Kidney (tissue), 14 donors: ENCODE measurements around the gene RPTOR. TPM values are rescaled to one million over a fixed set of nuclear protein-coding genes. Genes with fewer than 3 reads are reported as not detected.

Experiments used
- DNase-seq, 5 donors: peaks; one replicate each; pipeline ENCODE4 v3.0.0-alpha.2; 2013 to 2020
- FAIRE-seq: peaks from 2 replicates; lab custom pipeline; 2012; peaks lifted over from hg19 to GRCh38; lab: Jason Lieb, UNC
- H3K27ac ChIP-seq, 2 donors: one replicate each; pipeline ENCODE4 v1.7.0; 2013; ENCODE audit warnings: low read depth in 2 of 2, low read length in 2 of 2, inconsistent platforms in 1 of 2
- H3K27me3 ChIP-seq: one replicate; pipeline ENCODE4 v1.7.1; 2013; ENCODE audit warnings: low read length, inconsistent platforms; ENCODE audit not compliant: control insufficient read depth, insufficient read depth
- H3K36me3 ChIP-seq, 3 donors: one replicate each; pipeline versions ENCODE4 v1.7.0 to v1.7.1; 2013; ENCODE audit warnings: low read length in 3 of 3, control low read depth in 1 of 3, inconsistent platforms in 1 of 3; ENCODE audit not compliant: insufficient read depth in 3 of 3, control insufficient read depth in 2 of 3
- H3K4me1 ChIP-seq, 3 donors: one replicate each; pipeline versions ENCODE4 v1.7.0 to v1.7.1; 2013; ENCODE audit warnings: low read length in 3 of 3, inconsistent platforms in 1 of 3, low read depth in 1 of 3; ENCODE audit not compliant: control insufficient read depth in 2 of 3, insufficient read depth in 2 of 3
- H3K4me3 ChIP-seq, 3 donors: one replicate each; pipeline versions ENCODE4 v1.7.0 to v1.8.1; 2013; ENCODE audit warnings: low read length in 3 of 3, control low read depth in 1 of 3, inconsistent platforms in 1 of 3
- H3K9ac ChIP-seq, 3 donors: one replicate each; pipeline versions ENCODE4 v1.7.0 to v1.7.1; 2013; ENCODE audit warnings: low read length in 3 of 3, control low read depth in 1 of 3, inconsistent platforms in 1 of 3
- H3K9me3 ChIP-seq, 3 donors: one replicate each; pipeline versions ENCODE4 v1.7.0 to v1.7.1; 2013; ENCODE audit warnings: low read length in 3 of 3, control low read depth in 1 of 3, inconsistent platforms in 1 of 3; ENCODE audit not compliant: control insufficient read depth in 2 of 3, insufficient read depth in 1 of 3
- intact Hi-C: fragments of 100-400 bp; cut with DNase I; formaldehyde crosslinking; loops from one replicate; pipeline ENCODE4 v1.11.1; 2022
- polyA plus RNA-seq: library from polyadenylated mRNA; stranded (reverse); fragments of 350-450 nt; fragmentation: Illumina TruSeq; extraction: RNeasy Lipid Tissue Mini Kit (QIAGEN cat#74804); gene quantifications from one replicate; pipeline ENCODE4 v1.2.3, GENCODE V29; 2014; ENCODE audit warnings: low read depth, low replicate concordance; ENCODE audit not compliant: insufficient read depth
- total RNA-seq: library from RNA; stranded (reverse); fragmentation: NEBNext Ultra II Directional; extraction: Animal tissue kit (Norgen Biotek cat#: 25700); gene quantifications from one replicate; pipeline ENCODE4 v1.2.1, GENCODE V29; 2021
- TF ChIP-seq, protein P1 (sequence below): IDR thresholded peaks from 3 replicates; pipeline ENCODE4 v1.5.1; 2012; ENCODE audit warnings: mild to moderate bottlenecking, moderate library complexity, borderline replicate concordance; ENCODE audit not compliant: insufficient read depth; ENCODE audit errors: extremely low read depth
- donor health status: control.
- donor health status: control.
- donor health status: control.
- donor health status: control.
- donor health status: control.
- donor health status: DM: yes; HTN: yes; CAD: no.
- donor health status: Normal renal cell carcinoma (clear cell type).

Gene RPTOR
- total and polyA plus RNA-seq, 2 donors from 2014 or later, result 5.5 to 37.6 TPM

GRCh38 chr17:80779961-80780380 lies 235.3 kb downstream of the RPTOR start:
- Histone ChIP-seq H3K27me3 (no peaks in the 10 kb centered on the region), H3K9ac (peak overlapping the region in 1 of 3 donors; percentile 19), H3K4me3 (no peak overlapping the region), H3K27ac (no peak overlapping the region), H3K9me3 (no peaks in the 10 kb centered on the region), H3K4me1 (peaks cover 0 to 5% (median 5%) of the 10 kb centered on the region in 3 donors), H3K36me3 (no peaks in the 10 kb centered on the region)
- peak in 1 of 5 donors; percentile 31 for DNase-seq
- FAIRE-seq, result no peak
- intact Hi-C loops, result no loop called here
- TF ChIP-seq, protein P1, sequence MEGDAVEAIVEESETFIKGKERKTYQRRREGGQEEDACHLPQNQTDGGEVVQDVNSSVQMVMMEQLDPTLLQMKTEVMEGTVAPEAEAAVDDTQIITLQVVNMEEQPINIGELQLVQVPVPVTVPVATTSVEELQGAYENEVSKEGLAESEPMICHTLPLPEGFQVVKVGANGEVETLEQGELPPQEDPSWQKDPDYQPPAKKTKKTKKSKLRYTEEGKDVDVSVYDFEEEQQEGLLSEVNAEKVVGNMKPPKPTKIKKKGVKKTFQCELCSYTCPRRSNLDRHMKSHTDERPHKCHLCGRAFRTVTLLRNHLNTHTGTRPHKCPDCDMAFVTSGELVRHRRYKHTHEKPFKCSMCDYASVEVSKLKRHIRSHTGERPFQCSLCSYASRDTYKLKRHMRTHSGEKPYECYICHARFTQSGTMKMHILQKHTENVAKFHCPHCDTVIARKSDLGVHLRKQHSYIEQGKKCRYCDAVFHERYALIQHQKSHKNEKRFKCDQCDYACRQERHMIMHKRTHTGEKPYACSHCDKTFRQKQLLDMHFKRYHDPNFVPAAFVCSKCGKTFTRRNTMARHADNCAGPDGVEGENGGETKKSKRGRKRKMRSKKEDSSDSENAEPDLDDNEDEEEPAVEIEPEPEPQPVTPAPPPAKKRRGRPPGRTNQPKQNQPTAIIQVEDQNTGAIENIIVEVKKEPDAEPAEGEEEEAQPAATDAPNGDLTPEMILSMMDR, result no peak

DNA sequence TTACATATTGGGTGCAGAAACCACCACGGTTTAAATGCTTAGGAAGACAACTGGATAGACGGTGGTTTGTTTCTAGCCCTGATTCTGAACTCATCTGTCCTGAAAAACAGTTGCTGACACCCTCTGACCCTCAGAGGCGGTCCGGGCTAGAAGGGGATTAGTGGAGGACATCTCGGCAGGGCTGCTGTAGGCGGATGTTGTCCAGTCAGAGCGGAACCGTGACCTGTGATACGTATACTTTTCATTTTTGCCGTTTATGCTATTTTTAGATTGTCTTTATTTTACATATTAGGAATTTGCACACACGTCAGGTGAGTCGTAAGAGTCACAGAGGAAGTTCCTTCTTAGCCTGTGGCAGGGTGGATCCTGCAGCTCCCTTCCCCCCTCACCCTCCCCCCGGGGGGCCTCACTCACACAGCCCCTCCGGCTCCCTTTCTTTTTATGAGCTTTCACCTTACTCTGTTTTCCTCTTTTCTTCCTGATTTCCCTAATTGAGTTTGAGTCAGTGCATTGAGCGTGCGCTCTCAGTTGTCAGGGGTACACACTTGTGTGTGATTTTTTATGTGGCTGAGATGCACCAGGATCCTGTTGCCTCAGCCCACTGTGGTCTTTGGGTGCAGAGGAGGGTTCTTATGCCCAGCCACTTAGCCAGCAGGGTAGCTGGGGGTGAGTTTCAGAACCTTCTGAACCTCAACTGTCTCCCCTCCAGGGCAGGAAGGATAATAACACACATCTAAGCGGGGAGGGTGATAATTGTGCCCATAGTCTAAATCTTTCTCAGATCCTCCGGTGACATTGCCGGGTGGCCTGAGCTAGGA lies 236.0 kb downstream of the RPTOR start:
- Histone ChIP-seq H3K27ac (no peak overlapping the region), H3K9ac (peak overlapping the region in 1 of 3 donors; percentile 19), H3K27me3 (no peaks in the 10 kb centered on the region), H3K4me1 (peaks cover 0 to 5% (median 5%) of the 10 kb centered on the region in 3 donors), H3K9me3 (no peaks in the 10 kb centered on the region), H3K4me3 (no peak overlapping the region), H3K36me3 (no peaks in the 10 kb centered on the region)
- FAIRE-seq, result no peak
- TF ChIP-seq, protein P1, result no peak
- intact Hi-C loops, result no loop called here
- DNase-seq, result no peak

- H3K36me3 ChIP-seq, result no peaks in the 10 kb centered on the region
- no peaks in the 10 kb centered on the region for H3K27me3 ChIP-seq
- TF ChIP-seq, protein P1, result no peak
- intact Hi-C loops, result no loop called here
- H3K27ac ChIP-seq, result no peak overlapping the region
- peaks cover 0 to 8% (median 5%) of the 10 kb centered on the region in 3 donors for H3K4me1 ChIP-seq
- no peak overlapping the region for H3K9ac ChIP-seq
- no peaks in the 10 kb centered on the region for H3K9me3 ChIP-seq
- FAIRE-seq, result no peak
- no peak overlapping the region for H3K4me3 ChIP-seq
- DNase-seq, result no peak
Observed at GRCh38 chr17:80781211-80781610, 236.6 kb downstream of the RPTOR start.
